IPS-20b (cell line): ENCODE results near the gene ST6GALNAC6.

ENCODE experiments used
- H3K27ac ChIP-seq: one replicate; pipeline ENCODE4 v1.5.1; 2013; ENCODE audit warnings: low read length
- H3K27me3 ChIP-seq: 2 replicates; pipeline ENCODE4 v1.6.1; 2013; ENCODE audit warnings: mild to moderate bottlenecking, low read length, inconsistent platforms; ENCODE audit not compliant: insufficient read depth
- H3K36me3 ChIP-seq: 2 replicates; pipeline ENCODE4 v1.6.1; 2013; ENCODE audit warnings: low read depth, mild to moderate bottlenecking, inconsistent platforms, low read length, moderate library complexity; ENCODE audit not compliant: insufficient read depth
- H3K4me1 ChIP-seq: 2 replicates; pipeline ENCODE4 v1.6.1; 2013; ENCODE audit warnings: mild to moderate bottlenecking, control low read depth, inconsistent platforms, low read length, moderate library complexity; ENCODE audit not compliant: insufficient read depth
- H3K4me3 ChIP-seq: 2 replicates; pipeline ENCODE4 v1.5.1; 2013; ENCODE audit warnings: mild to moderate bottlenecking, low read length, inconsistent platforms
- H3K9ac ChIP-seq: 2 replicates; pipeline ENCODE4 v1.6.1; 2013; ENCODE audit warnings: low read depth, mild to moderate bottlenecking, inconsistent platforms, low read length, moderate library complexity
- H3K9me3 ChIP-seq: 2 replicates; pipeline ENCODE4 v1.6.1; 2013; ENCODE audit warnings: mild to moderate bottlenecking, low read depth, low read length, inconsistent platforms; ENCODE audit not compliant: insufficient read depth

The ST6GALNAC6 gene

DNA sequence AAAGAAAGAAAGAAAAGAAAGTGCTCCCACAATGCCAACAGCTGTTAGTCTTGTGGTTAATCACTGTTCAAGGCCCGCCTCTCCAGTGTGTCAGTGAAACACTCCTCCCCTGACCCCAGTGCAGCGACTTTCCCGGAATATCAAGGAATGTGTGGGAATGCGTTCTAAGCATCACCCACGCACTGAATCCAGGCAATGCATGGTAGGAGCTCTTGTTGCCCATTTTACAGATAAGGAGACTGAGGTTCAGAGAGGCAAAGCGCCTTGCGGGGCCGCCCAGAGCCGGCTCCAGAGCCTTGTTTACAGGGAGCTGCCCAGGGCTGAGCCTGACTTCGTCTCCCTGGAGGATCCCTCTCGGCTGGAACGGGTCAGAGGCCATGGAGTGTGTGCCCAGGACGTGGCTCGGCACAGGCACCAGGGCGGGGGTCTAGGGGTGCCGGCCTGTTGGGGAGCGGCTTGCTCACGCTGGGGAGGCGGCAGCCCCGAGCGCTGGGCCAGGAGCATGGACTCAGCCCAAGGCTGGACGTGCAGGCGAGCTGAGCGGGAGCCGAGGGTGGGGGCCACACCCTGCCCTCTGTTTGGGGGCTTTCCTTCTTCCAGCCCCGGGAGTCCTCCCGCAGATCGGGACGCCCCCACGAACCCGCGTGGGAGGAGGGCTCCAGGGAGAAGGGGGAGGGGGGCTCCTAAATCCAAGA, 823 bp downstream of the ST6GALNAC6 start:
- H3K27me3 ChIP-seq, result no peaks in the 10 kb centered on the region
- H3K9ac ChIP-seq, result peak overlapping the region; percentile 74
- peaks cover 27% of the 10 kb centered on the region for H3K36me3 ChIP-seq
- H3K9me3 ChIP-seq, result no peaks in the 10 kb centered on the region
- no peaks in the 10 kb centered on the region for H3K4me1 ChIP-seq
- H3K4me3 ChIP-seq, result peak overlapping the region; percentile 81
- H3K27ac ChIP-seq, result no peak overlapping the region

DNA sequence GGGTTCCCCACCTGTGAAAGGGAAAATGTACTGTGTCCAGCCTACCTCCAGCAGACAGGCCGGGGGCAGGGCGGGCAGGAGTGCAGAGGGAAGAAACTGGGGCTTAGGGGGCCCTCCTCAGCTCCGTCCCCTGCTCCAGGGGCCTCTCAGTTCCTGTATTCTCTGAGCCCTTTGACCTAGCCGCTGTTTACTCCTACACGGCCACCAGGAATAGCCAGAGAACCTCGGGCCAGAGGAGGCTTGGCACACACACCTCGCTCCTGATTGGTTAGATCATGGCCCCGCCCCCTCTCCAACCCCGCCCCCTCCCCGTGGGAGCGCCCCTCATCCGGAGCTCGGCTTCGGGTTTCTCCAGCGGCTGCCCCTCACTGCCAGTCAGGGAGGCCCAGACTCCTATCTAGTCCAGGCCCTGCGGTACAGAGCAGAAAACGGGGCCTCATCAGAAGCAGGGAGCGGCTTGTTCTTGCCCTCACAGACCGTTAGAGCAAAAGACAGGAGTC, 2.2 kb downstream of the ST6GALNAC6 start:
- peaks cover 41% of the 10 kb centered on the region for H3K36me3 ChIP-seq
- H3K27me3 ChIP-seq, result no peaks in the 10 kb centered on the region
- H3K9ac ChIP-seq, result no peak overlapping the region; the same call in 1 of the 2 replicates
- H3K9me3 ChIP-seq, result peaks cover 7% of the 10 kb centered on the region; the same call in 1 of the 2 replicates
- H3K4me1 ChIP-seq, result no peaks in the 10 kb centered on the region
- peak overlapping the region; percentile 41; the same call in 1 of the 2 replicates for H3K4me3 ChIP-seq
- no peak overlapping the region for H3K27ac ChIP-seq

- Histone ChIP-seq H3K27me3 (no peaks in the 10 kb centered on the region), H3K9me3 (peaks cover 7% of the 10 kb centered on the region; the same call in 1 of the 2 replicates), H3K4me3 (peak overlapping the region; percentile 41; the same call in 1 of the 2 replicates), H3K36me3 (peaks cover 44% of the 10 kb centered on the region), H3K27ac (no peak overlapping the region), H3K9ac (no peak overlapping the region; the same call in 1 of the 2 replicates), H3K4me1 (no peaks in the 10 kb centered on the region)
Observed at GRCh38 chr9:127896395-127897192, 2.8 kb downstream of the ST6GALNAC6 start.

- Histone ChIP-seq H3K9ac (no peak overlapping the region), H3K27me3 (no peaks in the 10 kb centered on the region), H3K4me3 (no peak overlapping the region), H3K27ac (no peak overlapping the region), H3K36me3 (peaks cover 47% of the 10 kb centered on the region), H3K4me1 (no peaks in the 10 kb centered on the region), H3K9me3 (peaks cover 7% of the 10 kb centered on the region; the same call in 1 of the 2 replicates)
Observed at GRCh38 chr9:127895811-127896210, 3.6 kb downstream of the ST6GALNAC6 start.

GRCh38 chr9:127893392-127893791, 6.0 kb downstream of the ST6GALNAC6 start:
- Histone ChIP-seq H3K36me3 (peaks cover 58% of the 10 kb centered on the region), H3K4me3 (no peak overlapping the region), H3K9me3 (peaks cover 7% of the 10 kb centered on the region; the same call in 1 of the 2 replicates), H3K27ac (no peak overlapping the region), H3K4me1 (no peaks in the 10 kb centered on the region), H3K9ac (no peak overlapping the region), H3K27me3 (no peaks in the 10 kb centered on the region)

GRCh38 chr9:127892831-127893230, 6.6 kb downstream of the ST6GALNAC6 start:
- Histone ChIP-seq H3K4me1 (no peaks in the 10 kb centered on the region), H3K27me3 (no peaks in the 10 kb centered on the region), H3K9me3 (peaks cover 7% of the 10 kb centered on the region; the same call in 1 of the 2 replicates), H3K27ac (no peak overlapping the region), H3K36me3 (peaks cover 60% of the 10 kb centered on the region), H3K4me3 (no peak overlapping the region), H3K9ac (no peak overlapping the region)

GRCh38 chr9:127890053-127890452, 9.3 kb downstream of the ST6GALNAC6 start:
- H3K4me1 ChIP-seq, result no peaks in the 10 kb centered on the region
- no peaks in the 10 kb centered on the region for H3K27me3 ChIP-seq
- no peak overlapping the region for H3K27ac ChIP-seq
- H3K36me3 ChIP-seq, result peaks cover 58% of the 10 kb centered on the region
- no peak overlapping the region for H3K9ac ChIP-seq
- no peak overlapping the region for H3K4me3 ChIP-seq
- H3K9me3 ChIP-seq, result peaks cover 7% of the 10 kb centered on the region; the same call in 1 of the 2 replicates

- Histone ChIP-seq H3K27ac (no peak overlapping the region), H3K9ac (no peak overlapping the region)
Observed at GRCh38 chr9:127887792-127888191, 11.6 kb downstream of the ST6GALNAC6 start.

GRCh38 chr9:127886401-127886972, 12.9 kb downstream of the ST6GALNAC6 start:
- Histone ChIP-seq H3K4me3 (no peak overlapping the region), H3K9me3 (no peaks in the 10 kb centered on the region), H3K27me3 (no peaks in the 10 kb centered on the region), H3K27ac (no peak overlapping the region), H3K36me3 (peaks cover 27% of the 10 kb centered on the region), H3K4me1 (no peaks in the 10 kb centered on the region), H3K9ac (no peak overlapping the region)

More at GRCh38 chr9:127887792-127888191, 11.6 kb downstream of the ST6GALNAC6 start:
- H3K9me3 ChIP-seq, result no peaks in the 10 kb centered on the region
- no peaks in the 10 kb centered on the region for H3K4me1 ChIP-seq
- H3K4me3 ChIP-seq, result no peak overlapping the region
- no peaks in the 10 kb centered on the region for H3K27me3 ChIP-seq
- peaks cover 35% of the 10 kb centered on the region for H3K36me3 ChIP-seq

- H3K4me1 ChIP-seq, result no peaks in the 10 kb centered on the region
- H3K27me3 ChIP-seq, result no peaks in the 10 kb centered on the region
- H3K36me3 ChIP-seq, result peaks cover 23% of the 10 kb centered on the region
- H3K27ac ChIP-seq, result no peak overlapping the region
- H3K9ac ChIP-seq, result no peak overlapping the region
- H3K4me3 ChIP-seq, result no peak overlapping the region
- no peaks in the 10 kb centered on the region for H3K9me3 ChIP-seq
Observed at GRCh38 chr9:127885508-127886281, 13.7 kb downstream of the ST6GALNAC6 start.

DNA sequence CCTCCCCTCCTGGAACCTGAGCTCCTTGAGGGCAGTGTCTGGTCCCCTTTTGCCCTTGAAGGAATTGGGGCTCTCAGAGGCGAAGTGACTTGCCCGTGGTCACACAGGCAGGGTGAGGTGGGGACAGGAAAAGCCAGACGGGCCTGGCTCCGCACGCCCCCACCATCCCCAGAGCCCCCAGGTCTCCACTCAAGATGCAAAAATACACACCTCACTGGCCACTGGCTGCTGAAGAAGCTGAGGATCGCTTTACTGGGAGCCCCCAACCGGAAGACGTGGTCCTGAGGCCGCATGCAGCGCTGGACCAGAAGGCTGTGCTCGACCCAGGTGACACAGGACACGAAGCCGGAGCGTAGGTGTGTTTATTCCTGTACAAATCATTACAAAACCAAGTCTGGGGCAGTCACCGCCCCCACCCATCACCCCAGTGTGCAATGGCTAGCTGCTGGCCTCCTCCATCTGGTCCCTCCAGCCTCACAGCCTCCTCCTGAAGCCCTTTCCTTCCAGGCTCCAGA, 14.4 kb downstream of the ST6GALNAC6 start:
- no peaks in the 10 kb centered on the region for H3K9me3 ChIP-seq
- no peak overlapping the region for H3K27ac ChIP-seq
- peaks cover 16% of the 10 kb centered on the region for H3K36me3 ChIP-seq
- H3K27me3 ChIP-seq, result no peaks in the 10 kb centered on the region
- H3K4me1 ChIP-seq, result no peaks in the 10 kb centered on the region
- H3K4me3 ChIP-seq, result no peak overlapping the region
- H3K9ac ChIP-seq, result no peak overlapping the region
